ENCODE measurements around the gene MAP3K4.
A peak's percentile ranks its signal among the peaks of the same experiment; 100 is the strongest.

MAP3K4 gene

DNA sequence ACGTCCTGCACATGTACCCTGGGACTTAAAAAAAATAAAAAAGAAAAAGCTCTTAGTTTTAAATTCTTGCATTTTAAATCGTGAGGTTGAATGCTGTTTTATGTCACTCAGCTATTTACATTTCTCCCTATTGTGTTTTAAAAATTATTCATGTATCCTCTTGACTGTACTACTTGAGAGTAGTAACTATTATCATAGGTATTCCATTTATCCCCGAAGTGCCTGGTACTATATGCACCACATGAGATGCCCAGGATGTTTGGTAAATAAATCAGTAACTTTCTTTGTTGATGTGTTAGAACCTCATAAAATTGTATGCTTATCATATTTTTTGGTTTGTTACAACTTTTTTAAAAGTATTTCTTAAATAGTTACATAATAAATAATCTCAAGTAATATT lies 18.4 kb downstream of the MAP3K4 start:
- DNase-seq, result no peak

- DNase-seq, result no peak
Measured at GRCh38 chr6:161010418-161010817, 18.8 kb downstream of the MAP3K4 start.

DNA sequence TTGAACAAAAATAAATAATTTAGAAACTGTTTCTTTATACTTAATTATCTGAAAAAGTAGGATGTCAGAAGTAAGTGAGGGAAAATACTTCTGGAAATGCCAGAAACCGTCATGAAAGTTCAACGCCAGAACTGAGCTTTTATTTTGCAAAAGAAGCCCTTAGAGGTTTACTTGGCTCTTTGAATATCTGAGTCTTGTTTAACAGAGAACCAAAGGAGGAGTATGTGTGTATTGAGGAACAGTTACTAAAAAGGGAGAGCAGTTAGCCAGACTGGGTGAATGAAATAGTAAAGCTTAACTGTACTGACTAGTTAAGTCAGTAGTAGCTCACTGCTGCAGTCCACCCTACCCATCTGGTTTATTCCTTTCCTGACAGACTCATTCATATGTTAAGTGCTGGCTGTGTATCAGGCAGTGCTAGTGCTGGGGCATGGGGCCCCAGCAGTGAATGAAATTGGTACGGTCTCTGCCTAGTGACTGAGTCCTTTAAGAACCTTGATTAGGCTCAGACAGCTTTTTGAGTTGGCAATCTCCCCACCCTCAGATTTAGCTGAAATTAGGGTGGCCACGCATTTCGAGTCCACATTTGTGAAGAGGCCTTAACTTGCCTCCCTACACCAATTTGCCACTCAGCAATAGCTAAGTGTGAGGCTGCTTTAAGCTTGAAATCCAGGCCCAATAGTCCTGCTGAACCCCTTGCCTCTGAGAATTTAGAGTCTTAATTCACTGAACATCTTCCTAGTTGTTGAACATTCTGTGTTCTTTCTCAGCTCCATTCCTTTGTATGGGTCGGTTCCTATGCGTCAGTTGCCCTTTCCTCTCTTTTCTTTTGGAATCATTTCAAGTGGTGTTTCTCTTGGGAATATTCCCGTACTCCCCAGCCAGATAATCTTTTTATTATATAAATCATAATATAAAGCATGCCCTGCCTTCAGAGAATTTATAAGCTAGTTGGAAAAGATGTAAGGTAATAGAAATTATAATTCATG lies 20.2 kb downstream of the MAP3K4 start:
- no peak for DNase-seq

GRCh38 chr6:161013695-161014094 lies 22.1 kb downstream of the MAP3K4 start:
- DNase-seq, result no peak

- DNase-seq, result no peak
Measured at GRCh38 chr6:161017766-161018564, 26.4 kb downstream of the MAP3K4 start.

- no peak for DNase-seq
Measured at GRCh38 chr6:161019324-161019839, 27.8 kb downstream of the MAP3K4 start.

DNA sequence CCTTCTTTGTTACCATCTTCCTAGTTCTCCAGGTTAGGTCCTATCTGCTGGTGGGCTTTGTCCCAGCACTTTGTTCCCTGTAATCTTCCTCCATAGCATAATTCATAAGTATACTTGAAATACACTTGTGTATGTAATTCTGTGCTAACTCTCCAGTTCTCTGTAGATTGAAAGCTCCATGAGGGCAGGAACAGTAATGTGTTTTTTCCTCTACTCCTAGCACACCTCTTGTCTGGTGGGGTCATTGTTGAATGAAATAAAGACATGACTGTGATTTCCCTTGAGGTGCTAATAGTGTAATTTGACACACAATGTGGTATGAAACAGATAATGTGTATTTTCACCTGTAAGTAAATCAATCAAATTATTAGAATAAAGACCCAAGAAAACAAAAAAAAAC lies 30.0 kb downstream of the MAP3K4 start:
- no peak for DNase-seq

- DNase-seq, result no peak
Measured at GRCh38 chr6:161021998-161022743, 30.6 kb downstream of the MAP3K4 start.

- DNase-seq, result no peak
Measured at GRCh38 chr6:161023316-161023715, 31.7 kb downstream of the MAP3K4 start.

DNA sequence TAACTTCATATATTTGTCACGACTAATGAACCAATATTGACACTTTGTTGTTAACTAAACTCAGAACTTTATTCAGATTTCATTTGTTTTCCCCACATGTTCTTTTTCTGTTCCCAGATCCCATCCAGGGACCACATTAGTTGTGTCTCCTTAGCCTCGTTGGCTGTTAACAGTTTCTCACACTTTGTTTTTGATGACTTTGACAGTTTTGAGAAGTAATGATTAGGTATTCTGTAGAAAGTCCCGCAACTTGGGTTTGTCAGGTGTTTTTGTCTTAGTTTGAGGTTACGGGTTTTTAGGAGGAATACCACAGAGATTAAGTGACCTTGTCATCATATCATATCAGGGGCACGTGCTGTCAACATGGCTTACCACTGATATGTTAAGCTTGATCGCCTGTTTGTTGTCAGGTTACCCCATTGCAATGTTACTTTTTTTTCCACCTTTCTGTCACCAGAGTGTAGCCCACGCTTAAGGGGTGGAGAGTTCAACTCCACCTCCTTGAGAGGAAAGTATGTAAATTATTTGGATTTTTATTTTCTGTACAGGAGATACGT lies 32.9 kb downstream of the MAP3K4 start:
- DNase-seq, result no peak

GRCh38 chr6:161027385-161027784 lies 35.8 kb downstream of the MAP3K4 start:
- no peak for DNase-seq

- no peak for DNase-seq
Measured at GRCh38 chr6:161029195-161029809, 37.7 kb downstream of the MAP3K4 start.

DNA sequence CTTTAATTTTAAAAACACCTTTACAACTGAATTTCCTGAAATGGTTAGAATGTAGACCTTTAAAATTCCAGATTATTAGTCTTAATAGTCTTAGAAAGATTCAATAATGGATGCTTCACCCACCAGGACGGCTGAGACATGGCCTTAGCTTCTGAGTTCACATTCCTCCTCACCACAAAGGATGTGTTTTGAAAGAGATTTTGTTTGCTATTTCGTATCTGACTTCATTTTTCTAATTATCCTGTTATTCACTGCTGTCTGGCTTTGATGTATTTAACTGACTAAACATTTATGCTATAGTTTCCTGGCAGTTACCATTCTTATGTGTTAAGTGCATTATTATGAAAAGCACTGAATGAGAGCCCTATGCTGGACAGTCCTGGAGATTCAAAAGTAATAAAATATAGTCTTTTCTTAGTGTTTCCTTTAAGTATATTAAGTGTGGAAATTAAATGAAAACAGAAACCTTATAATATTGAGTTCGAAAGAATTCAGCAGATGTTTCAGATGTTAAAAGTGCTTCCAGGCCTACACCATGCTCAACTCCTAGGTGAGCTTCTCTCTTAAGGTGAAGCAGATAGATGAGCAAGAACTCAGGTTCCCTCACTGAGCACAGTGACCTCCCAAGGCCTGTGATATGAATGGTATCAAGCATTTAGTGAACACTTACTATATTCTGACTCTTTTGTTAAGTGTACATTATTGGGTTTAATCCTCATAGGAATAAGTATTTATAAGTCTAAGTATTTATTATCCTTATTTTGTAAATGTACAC lies 40.3 kb downstream of the MAP3K4 start:
- DNase-seq, result no peak

GRCh38 chr6:161033667-161034066 lies 42.1 kb downstream of the MAP3K4 start:
- no peak for DNase-seq

DNA sequence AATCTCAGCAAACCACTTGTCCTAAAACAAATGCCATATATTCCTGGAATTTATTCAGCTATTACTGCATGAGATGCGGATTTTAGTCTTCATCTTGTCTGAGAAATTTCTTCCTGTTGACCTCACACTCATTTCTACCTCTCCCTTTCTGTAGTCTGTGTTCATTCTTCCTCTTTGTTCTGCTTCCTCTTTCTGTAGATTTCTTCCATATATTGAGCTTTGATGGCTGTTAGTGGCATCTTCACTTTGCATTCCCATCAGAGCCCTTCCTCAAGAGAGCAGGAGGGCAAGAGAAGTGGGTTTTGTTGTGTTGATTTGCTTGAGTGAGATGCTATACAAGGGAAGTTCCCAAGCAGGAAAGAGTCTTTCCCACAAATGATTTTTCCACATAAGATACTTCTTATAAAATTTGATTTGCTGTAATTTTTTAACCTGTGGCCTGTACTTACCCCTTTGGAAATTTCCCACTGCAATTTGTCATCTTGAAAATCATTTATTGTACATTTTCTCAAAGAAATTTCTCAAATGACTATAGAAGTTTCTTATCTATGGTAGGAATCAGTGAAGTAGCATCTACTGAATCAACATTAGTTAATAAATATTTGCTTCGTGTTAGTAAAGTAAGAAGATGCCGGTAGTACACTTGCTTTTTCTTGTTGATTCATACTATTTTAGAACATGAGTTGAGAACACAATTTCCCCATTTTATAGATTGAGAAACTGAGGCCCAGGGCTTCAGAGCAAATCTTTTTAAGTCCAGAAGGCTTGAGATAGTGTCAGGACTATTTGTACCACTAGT lies 43.8 kb downstream of the MAP3K4 start:
- no peak for DNase-seq

DNA sequence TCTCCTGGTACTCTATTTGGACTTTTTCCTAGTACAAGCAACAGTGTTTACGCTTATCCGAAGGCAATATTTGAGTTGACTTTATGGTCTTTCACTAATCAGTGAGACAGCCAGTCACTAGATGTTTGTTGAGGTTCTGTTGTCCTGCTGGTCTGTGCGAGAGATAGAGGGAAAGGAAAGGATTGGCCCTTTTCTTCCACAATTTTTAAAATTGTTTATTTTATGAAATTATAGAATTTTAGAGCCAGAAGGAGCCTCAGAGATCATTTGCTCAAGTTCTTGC lies 44.4 kb downstream of the MAP3K4 start:
- DNase-seq, result no peak

- no peak for DNase-seq
Measured at GRCh38 chr6:161037873-161038228, 46.3 kb downstream of the MAP3K4 start.

DNA sequence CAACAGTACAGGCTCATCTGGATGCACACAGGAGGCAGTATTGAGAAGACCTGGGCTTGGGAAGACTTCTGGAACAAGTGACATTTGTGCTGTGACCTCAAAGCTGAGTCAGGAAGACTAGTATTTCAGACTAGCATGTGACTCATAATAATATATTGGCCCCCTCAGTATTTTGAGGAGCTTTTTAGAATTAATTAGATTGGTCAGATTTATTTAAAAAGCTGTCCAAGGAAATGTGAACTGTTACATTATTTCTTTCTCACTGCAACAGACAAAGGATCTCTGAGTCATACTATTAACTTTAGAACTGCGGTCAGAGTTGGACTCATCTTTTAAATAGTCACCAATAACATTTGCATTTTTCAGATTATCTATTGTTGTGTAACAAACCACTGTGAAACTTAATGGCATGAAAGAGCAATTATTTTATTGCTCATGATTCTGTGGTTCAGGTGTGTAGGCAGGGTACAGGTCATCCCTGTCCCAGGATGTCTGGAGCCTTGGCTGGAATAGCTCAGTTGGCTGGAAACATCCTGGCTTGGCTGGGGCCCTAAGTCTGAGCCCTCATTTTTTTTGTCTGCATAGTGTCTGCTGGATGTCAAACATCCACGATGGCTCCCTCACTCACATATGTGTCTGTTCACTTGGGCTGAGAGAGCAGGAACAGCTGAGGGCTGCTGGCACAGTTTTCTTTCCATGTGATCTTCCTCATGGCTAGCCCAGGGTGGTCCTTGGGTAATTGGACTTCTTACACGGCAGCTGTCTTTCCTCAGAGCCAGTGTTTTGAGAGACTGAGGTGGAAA lies 46.9 kb downstream of the MAP3K4 start:
- peak; percentile 64 for DNase-seq

GRCh38 chr6:161041274-161041673 lies 49.7 kb downstream of the MAP3K4 start:
- DNase-seq, result no peak

- DNase-seq, result no peak
Measured at GRCh38 chr6:161044335-161044734, 52.8 kb downstream of the MAP3K4 start.
